HUES6 (cell line): ENCODE results near the gene CRYBG3.
"Not testable (repeated sequence)": the region's sequence is repeated elsewhere in the genome, so short reads cannot be mapped to it uniquely, and the experiment has no call there.

Source experiments
- H3K27ac ChIP-seq: 2 replicates; pipeline ENCODE4 v1.7.0; 2013; ENCODE audit warnings: low read depth, mild to moderate bottlenecking, low read length, inconsistent platforms
- H3K27me3 ChIP-seq: 2 replicates; pipeline ENCODE4 v1.6.1; 2013; ENCODE audit warnings: low read length; ENCODE audit not compliant: control insufficient read depth, insufficient read depth
- H3K36me3 ChIP-seq: 2 replicates; pipeline ENCODE4 v1.6.1; 2013; ENCODE audit warnings: low read length; ENCODE audit not compliant: control insufficient read depth, insufficient read depth
- H3K4me1 ChIP-seq: 2 replicates; pipeline ENCODE4 v1.6.1; 2013; ENCODE audit warnings: low read length; ENCODE audit not compliant: control insufficient read depth, insufficient read depth
- H3K4me3 ChIP-seq: 2 replicates; pipeline ENCODE4 v1.5.1; 2013; ENCODE audit warnings: low read depth, low read length
- H3K9ac ChIP-seq: one replicate; pipeline ENCODE4 v1.6.1; 2013; ENCODE audit warnings: mild to moderate bottlenecking, low read length
- H3K9me3 ChIP-seq: 2 replicates; pipeline ENCODE4 v1.6.1; 2013; ENCODE audit warnings: low read depth, low read length; ENCODE audit not compliant: control insufficient read depth, insufficient read depth

Gene CRYBG3

GRCh38 chr3:97899331-97899730 is 77.5 kb downstream of the CRYBG3 start:
- Histone ChIP-seq H3K4me1 (peaks cover 21% of the 10 kb centered on the region), H3K27me3 (no peaks in the 10 kb centered on the region), H3K4me3 (no peak overlapping the region), H3K9ac (no peak overlapping the region), H3K36me3 (no peaks in the 10 kb centered on the region), H3K27ac (no peak overlapping the region), H3K9me3 (no peaks in the 10 kb centered on the region)

GRCh38 chr3:97901313-97902248 is 79.8 kb downstream of the CRYBG3 start:
- Histone ChIP-seq H3K9ac (no peak overlapping the region), H3K4me1 (peaks cover 3% of the 10 kb centered on the region; the same call in 1 of the 2 replicates), H3K27me3 (no peaks in the 10 kb centered on the region), H3K27ac (no peak overlapping the region), H3K36me3 (no peaks in the 10 kb centered on the region), H3K9me3 (no peaks in the 10 kb centered on the region), H3K4me3 (no peak overlapping the region)

GRCh38 chr3:97909830-97910229 is 88.0 kb downstream of the CRYBG3 start:
- H3K27me3 ChIP-seq, H3K9me3 ChIP-seq, H3K27ac ChIP-seq, H3K9ac ChIP-seq, H3K4me3 ChIP-seq, H3K36me3 ChIP-seq, H3K4me1 ChIP-seq: not testable (repeated sequence)

GRCh38 chr3:97910236-97910831 is 88.5 kb downstream of the CRYBG3 start:
- H3K9ac ChIP-seq, result peak overlapping the region; percentile 53
- H3K27me3 ChIP-seq, H3K9me3 ChIP-seq, H3K4me1 ChIP-seq, H3K36me3 ChIP-seq, H3K27ac ChIP-seq: not testable (repeated sequence)
- H3K4me3 ChIP-seq, result peak overlapping the region; percentile 56

- Histone ChIP-seq H3K9ac (no peak overlapping the region), H3K4me3 (peak overlapping the region; percentile 56; the same call in 1 of the 2 replicates)
Observed at GRCh38 chr3:97910931-97911351, 89.1 kb downstream of the CRYBG3 start.

GRCh38 chr3:97911459-97911858 is 89.6 kb downstream of the CRYBG3 start:
- Histone ChIP-seq H3K4me3 (no peak overlapping the region), H3K9ac (no peak overlapping the region), H3K27me3 (no peaks in the 10 kb centered on the region), H3K27ac (no peak overlapping the region), H3K36me3 (no peaks in the 10 kb centered on the region; the same call in none of the 2 replicates), H3K9me3 (no peaks in the 10 kb centered on the region), H3K4me1 (peaks cover 8% of the 10 kb centered on the region; the same call in 1 of the 2 replicates)

More at GRCh38 chr3:97910931-97911351, 89.1 kb downstream of the CRYBG3 start:
- Histone ChIP-seq H3K36me3 (no peaks in the 10 kb centered on the region; the same call in 1 of the 2 replicates), H3K27ac (no peak overlapping the region), H3K4me1 (peaks cover 8% of the 10 kb centered on the region; the same call in 1 of the 2 replicates), H3K27me3 (no peaks in the 10 kb centered on the region), H3K9me3 (no peaks in the 10 kb centered on the region)

- no peak overlapping the region for H3K9ac ChIP-seq
- no peaks in the 10 kb centered on the region; the same call in none of the 2 replicates for H3K36me3 ChIP-seq
- H3K27ac ChIP-seq, result no peak overlapping the region
Observed at GRCh38 chr3:97914388-97914787, 92.6 kb downstream of the CRYBG3 start.

GRCh38 chr3:97916576-97916975 is 94.8 kb downstream of the CRYBG3 start:
- peaks cover 5% of the 10 kb centered on the region; the same call in 1 of the 2 replicates for H3K4me1 ChIP-seq
- no peaks in the 10 kb centered on the region; the same call in none of the 2 replicates for H3K36me3 ChIP-seq
- H3K27ac ChIP-seq, result no peak overlapping the region
- H3K4me3 ChIP-seq, result no peak overlapping the region
- H3K9ac ChIP-seq, result no peak overlapping the region
- no peaks in the 10 kb centered on the region for H3K27me3 ChIP-seq
- H3K9me3 ChIP-seq, result no peaks in the 10 kb centered on the region

More at GRCh38 chr3:97914388-97914787, 92.6 kb downstream of the CRYBG3 start:
- H3K27me3 ChIP-seq, result no peaks in the 10 kb centered on the region
- peaks cover 8% of the 10 kb centered on the region; the same call in 1 of the 2 replicates for H3K4me1 ChIP-seq
- no peaks in the 10 kb centered on the region for H3K9me3 ChIP-seq
- no peak overlapping the region for H3K4me3 ChIP-seq

GRCh38 chr3:97917813-97918536 is 96.2 kb downstream of the CRYBG3 start:
- no peak overlapping the region for H3K4me3 ChIP-seq

GRCh38 chr3:97927704-97928103 is 105.9 kb downstream of the CRYBG3 start:
- no peaks in the 10 kb centered on the region for H3K27me3 ChIP-seq
- H3K4me1 ChIP-seq, result no peaks in the 10 kb centered on the region
- no peaks in the 10 kb centered on the region for H3K36me3 ChIP-seq
- H3K4me3 ChIP-seq, result no peak overlapping the region
- no peak overlapping the region for H3K27ac ChIP-seq
- H3K9ac ChIP-seq, result no peak overlapping the region
- H3K9me3 ChIP-seq, result no peaks in the 10 kb centered on the region

More at GRCh38 chr3:97917813-97918536, 96.2 kb downstream of the CRYBG3 start:
- Histone ChIP-seq H3K27ac (no peak overlapping the region), H3K27me3 (no peaks in the 10 kb centered on the region), H3K4me1 (peaks cover 5% of the 10 kb centered on the region; the same call in 1 of the 2 replicates), H3K9me3 (no peaks in the 10 kb centered on the region), H3K9ac (no peak overlapping the region), H3K36me3 (no peaks in the 10 kb centered on the region; the same call in none of the 2 replicates)
